Measurements from ENCODE around the gene SWAP70.

The SWAP70 gene

GRCh38 chr11:9780929-9781328 is 117.1 kb downstream of the SWAP70 start:
- Mint-ChIP-seq H3K27me3 (no peaks in the 10 kb centered on the region), H3K27ac (no peak overlapping the region), H3K4me3 (no peak overlapping the region), H3K4me1 (ENCODE audit: low read depth) (no peaks in the 10 kb centered on the region), H3K9me3 (no peaks in the 10 kb centered on the region), H3K36me3 (ENCODE audit: low read depth) (peaks cover 79% of the 10 kb centered on the region)
- intact Hi-C loops (cut with micrococcal nuclease) = no loop called here

- no peak overlapping the region for H3K27ac Mint-ChIP-seq
- H3K4me3 Mint-ChIP-seq = no peak overlapping the region
Observed at GRCh38 chr11:9783986-9784385, 120.1 kb downstream of the SWAP70 start.

GRCh38 chr11:9784602-9785315 is 120.9 kb downstream of the SWAP70 start:
- Mint-ChIP-seq H3K27me3 (no peaks in the 10 kb centered on the region), H3K36me3 (ENCODE audit: low read depth) (peaks cover 97% of the 10 kb centered on the region), H3K27ac (no peak overlapping the region), H3K4me1 (ENCODE audit: low read depth) (peaks cover 21% of the 10 kb centered on the region), H3K4me3 (no peak overlapping the region), H3K9me3 (no peaks in the 10 kb centered on the region)
- intact Hi-C loops (cut with micrococcal nuclease) = no loop called here

More at GRCh38 chr11:9783986-9784385, 120.1 kb downstream of the SWAP70 start:
- Mint-ChIP-seq H3K9me3 (no peaks in the 10 kb centered on the region), H3K36me3 (ENCODE audit: low read depth) (peaks cover 92% of the 10 kb centered on the region), H3K4me1 (ENCODE audit: low read depth) (peaks cover 13% of the 10 kb centered on the region), H3K27me3 (no peaks in the 10 kb centered on the region)
- intact Hi-C loops (cut with micrococcal nuclease) = no loop called here

- Mint-ChIP-seq H3K4me3 (no peak overlapping the region), H3K27me3 (no peaks in the 10 kb centered on the region), H3K36me3 (ENCODE audit: low read depth) (peaks cover 96% of the 10 kb centered on the region), H3K4me1 (ENCODE audit: low read depth) (peaks cover 21% of the 10 kb centered on the region), H3K9me3 (no peaks in the 10 kb centered on the region), H3K27ac (no peak overlapping the region)
- intact Hi-C loops (cut with micrococcal nuclease) = no loop called here
Observed at GRCh38 chr11:9787260-9787659, 123.4 kb downstream of the SWAP70 start.

- Mint-ChIP-seq H3K4me1 (ENCODE audit: low read depth) (peaks cover 21% of the 10 kb centered on the region), H3K36me3 (ENCODE audit: low read depth) (peaks cover 96% of the 10 kb centered on the region), H3K4me3 (no peak overlapping the region), H3K27me3 (no peaks in the 10 kb centered on the region), H3K27ac (no peak overlapping the region), H3K9me3 (no peaks in the 10 kb centered on the region)
- intact Hi-C loops (cut with micrococcal nuclease) = no loop called here
Observed at GRCh38 chr11:9787981-9788521, 124.2 kb downstream of the SWAP70 start.

GRCh38 chr11:9789910-9790309 is 126.0 kb downstream of the SWAP70 start:
- peaks cover 88% of the 10 kb centered on the region for H3K36me3 Mint-ChIP-seq (ENCODE audit: low read depth)
- intact Hi-C loops (cut with micrococcal nuclease) = no loop called here

GRCh38 chr11:9790703-9791102 is 126.8 kb downstream of the SWAP70 start:
- no peaks in the 10 kb centered on the region for H3K27me3 Mint-ChIP-seq
- H3K4me1 Mint-ChIP-seq (ENCODE audit: low read depth) = peaks cover 21% of the 10 kb centered on the region
- peaks cover 80% of the 10 kb centered on the region for H3K36me3 Mint-ChIP-seq (ENCODE audit: low read depth)
- no peak overlapping the region for H3K27ac Mint-ChIP-seq
- no peaks in the 10 kb centered on the region for H3K9me3 Mint-ChIP-seq
- intact Hi-C loops (cut with micrococcal nuclease) = no loop called here
- no peak overlapping the region for H3K4me3 Mint-ChIP-seq

More at GRCh38 chr11:9789910-9790309, 126.0 kb downstream of the SWAP70 start:
- Mint-ChIP-seq H3K27me3 (no peaks in the 10 kb centered on the region), H3K4me1 (ENCODE audit: low read depth) (peaks cover 21% of the 10 kb centered on the region), H3K9me3 (no peaks in the 10 kb centered on the region), H3K27ac (no peak overlapping the region), H3K4me3 (no peak overlapping the region)

- intact Hi-C loops (cut with micrococcal nuclease) = no loop called here
- H3K36me3 Mint-ChIP-seq (ENCODE audit: low read depth) = peaks cover 54% of the 10 kb centered on the region
- H3K27ac Mint-ChIP-seq = no peak overlapping the region
Observed at GRCh38 chr11:9796266-9796665, 132.4 kb downstream of the SWAP70 start.

GRCh38 chr11:9796854-9797253 is 133.0 kb downstream of the SWAP70 start:
- no peaks in the 10 kb centered on the region for H3K9me3 Mint-ChIP-seq
- no peak overlapping the region for H3K27ac Mint-ChIP-seq
- no peaks in the 10 kb centered on the region for H3K27me3 Mint-ChIP-seq
- no peaks in the 10 kb centered on the region for H3K4me1 Mint-ChIP-seq (ENCODE audit: low read depth)
- no peak overlapping the region for H3K4me3 Mint-ChIP-seq
- H3K36me3 Mint-ChIP-seq (ENCODE audit: low read depth) = peaks cover 48% of the 10 kb centered on the region
- intact Hi-C loops (cut with micrococcal nuclease) = no loop called here

More at GRCh38 chr11:9796266-9796665, 132.4 kb downstream of the SWAP70 start:
- Mint-ChIP-seq H3K4me1 (ENCODE audit: low read depth) (no peaks in the 10 kb centered on the region), H3K27me3 (no peaks in the 10 kb centered on the region), H3K9me3 (no peaks in the 10 kb centered on the region), H3K4me3 (no peak overlapping the region)

- Mint-ChIP-seq H3K9me3 (no peaks in the 10 kb centered on the region), H3K4me1 (ENCODE audit: low read depth) (no peaks in the 10 kb centered on the region), H3K36me3 (ENCODE audit: low read depth) (peaks cover 44% of the 10 kb centered on the region), H3K27ac (no peak overlapping the region), H3K27me3 (no peaks in the 10 kb centered on the region), H3K4me3 (no peak overlapping the region)
- intact Hi-C loops (cut with micrococcal nuclease) = no loop called here
Observed at GRCh38 chr11:9797300-9797699, 133.4 kb downstream of the SWAP70 start.

- H3K4me1 Mint-ChIP-seq (ENCODE audit: low read depth) = no peaks in the 10 kb centered on the region
- no peaks in the 10 kb centered on the region for H3K9me3 Mint-ChIP-seq
- intact Hi-C loops (cut with micrococcal nuclease) = no loop called here
- H3K4me3 Mint-ChIP-seq = no peak overlapping the region
- H3K27me3 Mint-ChIP-seq = no peaks in the 10 kb centered on the region
- H3K36me3 Mint-ChIP-seq (ENCODE audit: low read depth) = peaks cover 40% of the 10 kb centered on the region
- no peak overlapping the region for H3K27ac Mint-ChIP-seq
Observed at GRCh38 chr11:9799886-9800285, 136.0 kb downstream of the SWAP70 start.

GRCh38 chr11:9802291-9802861 is 138.5 kb downstream of the SWAP70 start:
- H3K36me3 Mint-ChIP-seq (ENCODE audit: low read depth) = peaks cover 65% of the 10 kb centered on the region
- H3K4me3 Mint-ChIP-seq = no peak overlapping the region
- no peaks in the 10 kb centered on the region for H3K27me3 Mint-ChIP-seq
- no peaks in the 10 kb centered on the region for H3K9me3 Mint-ChIP-seq
- no peak overlapping the region for H3K27ac Mint-ChIP-seq
- intact Hi-C loops (cut with micrococcal nuclease) = no loop called here
- no peaks in the 10 kb centered on the region for H3K4me1 Mint-ChIP-seq (ENCODE audit: low read depth)
